Type B pancreatic cell (in vitro differentiated cells): ENCODE measurements around the gene GCSAM. TPM values are rescaled to one million over a fixed set of nuclear protein-coding genes. Genes with fewer than 3 reads are reported as not detected.

Source experiments
- DNase-seq: peaks from one replicate; pipeline ENCODE4 v3.0.0; 2021; ENCODE audit warnings: mixed read lengths; ENCODE audit not compliant: unreplicated experiment; ENCODE audit errors: extremely low spot score
- H3K27ac Mint-ChIP-seq: 2 replicates; pipeline ENCODE4 v1.8.0; 2021; ENCODE audit warnings: mild to moderate bottlenecking, mixed read lengths
- H3K27me3 Mint-ChIP-seq: 2 replicates; pipeline ENCODE4 v1.8.0; 2021; ENCODE audit warnings: mixed read lengths
- H3K36me3 Mint-ChIP-seq: 2 replicates; pipeline ENCODE4 v1.8.0; 2021; ENCODE audit warnings: mixed read lengths
- H3K4me1 Mint-ChIP-seq: one replicate; pipeline ENCODE4 v1.8.0; 2021; ENCODE audit warnings: mixed read lengths; ENCODE audit not compliant: unreplicated experiment
- H3K4me3 Mint-ChIP-seq: 2 replicates; pipeline ENCODE4 v1.8.0; 2021; ENCODE audit warnings: mild to moderate bottlenecking, mixed read lengths
- H3K9me3 Mint-ChIP-seq: 2 replicates; pipeline ENCODE4 v1.8.0; 2021; ENCODE audit warnings: mixed read lengths
- total RNA-seq: library from RNA; stranded (reverse); gene quantifications from 2 replicates; pipeline ENCODE4 v1.2.1, GENCODE V29; 2021; ENCODE audit warnings: low replicate concordance
- TF ChIP-seq, protein P1 (sequence below): fragments of 200-600 bp; sonication (generic); conservative IDR thresholded peaks from 2 replicates; pipeline ENCODE4 v1.5.0; 2021; ENCODE audit warnings: antibody characterized with exemption, mild to moderate bottlenecking

Gene GCSAM
- total RNA-seq, 1 donor from 2014 or later, result not detected

DNA sequence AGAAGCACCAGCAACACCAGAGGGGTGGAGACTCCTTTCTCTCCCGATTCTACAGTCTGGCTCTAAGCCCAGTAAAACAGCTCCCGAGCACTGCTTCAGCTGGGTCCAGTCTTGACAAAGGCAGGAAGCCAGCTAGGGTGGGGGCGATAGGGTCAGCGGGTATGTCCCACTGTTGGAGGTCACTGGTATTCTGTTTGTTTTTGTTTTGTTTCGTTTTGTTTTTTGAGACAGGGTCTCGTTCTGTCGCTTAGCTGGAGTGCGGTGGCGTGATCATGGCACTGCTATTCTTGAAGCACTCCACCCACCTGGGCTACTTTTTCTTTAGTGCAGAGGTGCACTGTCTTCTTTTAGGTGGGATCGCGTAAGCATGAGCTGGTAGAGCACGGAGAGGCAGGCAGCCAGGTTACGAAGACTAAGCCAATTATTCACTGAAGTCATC lies 16.3 kb downstream of the GCSAM start:
- no peaks in the 10 kb centered on the region for H3K27me3 Mint-ChIP-seq
- peaks cover 7% of the 10 kb centered on the region for H3K4me1 Mint-ChIP-seq

GRCh38 chr3:112115806-112116383 lies 17.2 kb downstream of the GCSAM start:
- TF ChIP-seq, protein P1, sequence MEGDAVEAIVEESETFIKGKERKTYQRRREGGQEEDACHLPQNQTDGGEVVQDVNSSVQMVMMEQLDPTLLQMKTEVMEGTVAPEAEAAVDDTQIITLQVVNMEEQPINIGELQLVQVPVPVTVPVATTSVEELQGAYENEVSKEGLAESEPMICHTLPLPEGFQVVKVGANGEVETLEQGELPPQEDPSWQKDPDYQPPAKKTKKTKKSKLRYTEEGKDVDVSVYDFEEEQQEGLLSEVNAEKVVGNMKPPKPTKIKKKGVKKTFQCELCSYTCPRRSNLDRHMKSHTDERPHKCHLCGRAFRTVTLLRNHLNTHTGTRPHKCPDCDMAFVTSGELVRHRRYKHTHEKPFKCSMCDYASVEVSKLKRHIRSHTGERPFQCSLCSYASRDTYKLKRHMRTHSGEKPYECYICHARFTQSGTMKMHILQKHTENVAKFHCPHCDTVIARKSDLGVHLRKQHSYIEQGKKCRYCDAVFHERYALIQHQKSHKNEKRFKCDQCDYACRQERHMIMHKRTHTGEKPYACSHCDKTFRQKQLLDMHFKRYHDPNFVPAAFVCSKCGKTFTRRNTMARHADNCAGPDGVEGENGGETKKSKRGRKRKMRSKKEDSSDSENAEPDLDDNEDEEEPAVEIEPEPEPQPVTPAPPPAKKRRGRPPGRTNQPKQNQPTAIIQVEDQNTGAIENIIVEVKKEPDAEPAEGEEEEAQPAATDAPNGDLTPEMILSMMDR, result no peak
- H3K4me1 Mint-ChIP-seq, result peaks cover 10% of the 10 kb centered on the region
- no peak overlapping the region for H3K27ac Mint-ChIP-seq
- peaks cover 14% of the 10 kb centered on the region for H3K36me3 Mint-ChIP-seq
- DNase-seq, result no peak
- no peaks in the 10 kb centered on the region for H3K27me3 Mint-ChIP-seq
- no peak overlapping the region for H3K4me3 Mint-ChIP-seq
- no peaks in the 10 kb centered on the region for H3K9me3 Mint-ChIP-seq

More for the DNA sequence above, 16.3 kb downstream of the GCSAM start:
- Mint-ChIP-seq H3K4me3 (no peak overlapping the region), H3K36me3 (peaks cover 11% of the 10 kb centered on the region), H3K9me3 (no peaks in the 10 kb centered on the region), H3K27ac (no peak overlapping the region)
- DNase-seq, result no peak
- TF ChIP-seq, protein P1, result no peak

DNA sequence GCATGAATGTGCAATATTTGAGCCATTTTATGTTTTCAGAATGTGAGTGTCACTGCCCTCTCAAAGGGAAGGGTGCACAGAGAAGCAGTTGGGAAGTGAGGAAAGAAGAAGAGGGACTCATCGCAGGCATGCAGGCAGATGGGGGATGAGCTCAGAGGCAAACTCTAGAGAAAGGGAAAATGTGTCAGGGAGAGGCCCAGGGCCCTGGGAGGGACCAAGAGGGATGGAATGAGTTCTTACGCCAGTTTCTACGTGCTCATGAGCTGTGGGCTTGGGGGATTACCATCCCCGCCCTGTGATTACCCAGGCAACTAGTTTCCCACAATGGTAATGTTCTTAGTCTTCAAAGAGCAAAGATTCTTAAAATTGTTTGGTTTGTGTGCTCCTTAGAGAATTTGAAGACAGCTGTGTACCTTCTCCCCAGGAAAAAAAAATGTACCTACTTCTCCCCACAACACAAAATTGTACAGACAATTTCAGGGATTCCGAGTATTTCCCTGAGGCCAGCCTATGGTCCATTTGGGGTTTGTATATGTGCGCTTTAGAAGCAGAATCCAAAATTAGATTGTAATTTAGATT lies 17.8 kb downstream of the GCSAM start:
- DNase-seq, result no peak
- Mint-ChIP-seq H3K4me1 (peaks cover 10% of the 10 kb centered on the region), H3K27ac (no peak overlapping the region), H3K27me3 (no peaks in the 10 kb centered on the region), H3K9me3 (no peaks in the 10 kb centered on the region), H3K36me3 (peaks cover 14% of the 10 kb centered on the region), H3K4me3 (no peak overlapping the region)
- TF ChIP-seq, protein P1, result no peak

GRCh38 chr3:112114576-112115160 lies 18.4 kb downstream of the GCSAM start:
- H3K4me1 Mint-ChIP-seq, result peaks cover 11% of the 10 kb centered on the region
- no peak overlapping the region for H3K4me3 Mint-ChIP-seq
- TF ChIP-seq, protein P1, result no peak
- no peak for DNase-seq
- H3K36me3 Mint-ChIP-seq, result peaks cover 14% of the 10 kb centered on the region
- H3K9me3 Mint-ChIP-seq, result no peaks in the 10 kb centered on the region
- no peak overlapping the region for H3K27ac Mint-ChIP-seq
- no peaks in the 10 kb centered on the region for H3K27me3 Mint-ChIP-seq

DNA sequence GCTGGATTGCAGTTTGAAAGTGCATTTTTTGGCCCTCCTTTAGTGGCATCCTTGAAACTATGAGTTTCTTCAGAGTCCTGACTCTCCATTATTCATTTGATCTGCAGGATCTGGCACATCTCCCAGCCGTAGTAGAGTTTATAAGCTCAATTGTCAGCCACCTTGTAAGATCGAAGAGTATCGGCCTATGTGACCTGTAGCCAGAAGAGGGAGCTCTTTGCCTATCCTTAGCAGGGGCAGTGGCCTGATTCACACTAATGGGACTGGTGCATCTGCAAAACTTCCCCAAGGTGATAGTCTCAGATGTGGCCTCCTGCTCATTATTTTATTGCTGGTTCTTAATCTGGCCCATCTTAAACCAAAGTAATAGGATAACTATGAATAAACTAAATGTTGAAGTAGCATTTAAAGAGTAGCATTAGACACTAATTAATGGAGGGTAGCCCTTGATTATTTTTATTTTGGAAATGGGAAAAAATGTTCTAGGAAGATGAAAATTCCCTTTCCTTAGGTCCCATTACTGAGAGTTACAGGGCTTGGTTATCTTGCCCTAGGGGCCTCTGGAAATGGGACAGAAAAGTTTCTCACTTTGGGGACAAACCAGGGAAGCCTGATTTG lies 21.2 kb downstream of the GCSAM start:
- no peaks in the 10 kb centered on the region for H3K9me3 Mint-ChIP-seq
- H3K27me3 Mint-ChIP-seq, result no peaks in the 10 kb centered on the region
- H3K4me3 Mint-ChIP-seq, result no peak overlapping the region
- no peak overlapping the region for H3K27ac Mint-ChIP-seq
- TF ChIP-seq, protein P1, result peak; percentile 91
- DNase-seq, result no peak
- peaks cover 13% of the 10 kb centered on the region for H3K36me3 Mint-ChIP-seq
- H3K4me1 Mint-ChIP-seq, result peaks cover 10% of the 10 kb centered on the region
